Measurements from ENCODE around the gene CAMK4.
A peak's percentile ranks its signal among the peaks of the same experiment; 100 is the strongest.
"Not testable (repeated sequence)": the region's sequence is repeated elsewhere in the genome, so short reads cannot be mapped to it uniquely, and the experiment has no call there.

CAMK4 gene

GRCh38 chr5:111311666-111312065 lies 87.5 kb downstream of the CAMK4 start:
- no peak for DNase-seq

GRCh38 chr5:111313017-111313724 lies 89.0 kb downstream of the CAMK4 start:
- DNase-seq: no peak

GRCh38 chr5:111320953-111321352 lies 96.8 kb downstream of the CAMK4 start:
- DNase-seq: no peak

- DNase-seq: no peak
Measured at GRCh38 chr5:111321376-111321775, 97.2 kb downstream of the CAMK4 start.

- DNase-seq: no peak
Measured at GRCh38 chr5:111326551-111326950, 102.4 kb downstream of the CAMK4 start.

GRCh38 chr5:111337133-111337532 lies 112.9 kb downstream of the CAMK4 start:
- no peak for DNase-seq

- DNase-seq: peak in 1 of 14 donors; percentile 15
Measured at GRCh38 chr5:111337688-111338087, 113.5 kb downstream of the CAMK4 start.

- peak in 1 of 14 donors; percentile 16 for DNase-seq
Measured at GRCh38 chr5:111345731-111346130, 121.5 kb downstream of the CAMK4 start.

GRCh38 chr5:111347021-111347420 lies 122.8 kb downstream of the CAMK4 start:
- no peak for DNase-seq

GRCh38 chr5:111348661-111349329 lies 124.6 kb downstream of the CAMK4 start:
- no peak for DNase-seq

- no peak for DNase-seq
Measured at GRCh38 chr5:111349429-111349828, 125.2 kb downstream of the CAMK4 start.

- DNase-seq: no peak
Measured at GRCh38 chr5:111353035-111353434, 128.9 kb downstream of the CAMK4 start.

- DNase-seq: not testable (repeated sequence)
Measured at GRCh38 chr5:111358726-111359125, 134.5 kb downstream of the CAMK4 start.

- DNase-seq: no peak
Measured at GRCh38 chr5:111360173-111360572, 136.0 kb downstream of the CAMK4 start.

GRCh38 chr5:111364992-111365391 lies 140.8 kb downstream of the CAMK4 start:
- DNase-seq: no peak

- no peak for DNase-seq
Measured at GRCh38 chr5:111366388-111366787, 142.2 kb downstream of the CAMK4 start.

- no peak for DNase-seq
Measured at GRCh38 chr5:111367115-111367514, 142.9 kb downstream of the CAMK4 start.

GRCh38 chr5:111372799-111373198 lies 148.6 kb downstream of the CAMK4 start:
- no peak for DNase-seq

GRCh38 chr5:111374380-111374779 lies 150.2 kb downstream of the CAMK4 start:
- DNase-seq: no peak

GRCh38 chr5:111375645-111376044 lies 151.5 kb downstream of the CAMK4 start:
- no peak for DNase-seq

GRCh38 chr5:111377306-111377705 lies 153.1 kb downstream of the CAMK4 start:
- DNase-seq: no peak

- no peak for DNase-seq
Measured at GRCh38 chr5:111379391-111379816, 155.2 kb downstream of the CAMK4 start.

GRCh38 chr5:111383288-111383970 lies 159.2 kb downstream of the CAMK4 start:
- no peak for DNase-seq

- DNase-seq: no peak
Measured at GRCh38 chr5:111384220-111384619, 160.0 kb downstream of the CAMK4 start.

All from C1 segment of cervical spinal cord (tissue), 14 donors.